Measurements from ENCODE around the gene BCL2.

BCL2 gene

DNA sequence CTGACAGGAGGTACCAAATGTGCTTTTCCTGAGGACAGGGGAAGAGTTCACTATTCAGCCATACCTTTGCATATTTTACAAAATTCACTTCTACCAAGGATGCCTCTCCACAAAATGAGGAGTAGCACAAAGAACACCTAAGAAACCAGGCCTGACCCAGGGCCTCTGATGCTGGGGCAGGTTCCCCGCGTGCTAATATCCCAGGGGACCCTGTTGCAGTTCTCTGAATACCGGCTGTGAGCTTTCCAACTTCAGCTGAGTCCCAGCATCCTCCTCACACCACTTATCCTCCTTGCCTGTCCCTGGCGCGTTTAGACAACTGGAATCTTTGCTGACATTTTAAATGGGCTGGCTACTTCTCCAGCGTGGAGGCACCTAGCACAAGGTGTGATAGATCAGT lies 142.3 kb downstream of the BCL2 start:
- in situ Hi-C loops (cut with HindIII; ENCODE audit: low sequenced_read_pairs), result no loop called here
- no peak for DNase-seq (ENCODE audit: low read depth)
- no peak overlapping the region for H3K4me3 ChIP-seq (ENCODE audit: low read depth, low read length)
- TF ChIP-seq, protein P1, sequence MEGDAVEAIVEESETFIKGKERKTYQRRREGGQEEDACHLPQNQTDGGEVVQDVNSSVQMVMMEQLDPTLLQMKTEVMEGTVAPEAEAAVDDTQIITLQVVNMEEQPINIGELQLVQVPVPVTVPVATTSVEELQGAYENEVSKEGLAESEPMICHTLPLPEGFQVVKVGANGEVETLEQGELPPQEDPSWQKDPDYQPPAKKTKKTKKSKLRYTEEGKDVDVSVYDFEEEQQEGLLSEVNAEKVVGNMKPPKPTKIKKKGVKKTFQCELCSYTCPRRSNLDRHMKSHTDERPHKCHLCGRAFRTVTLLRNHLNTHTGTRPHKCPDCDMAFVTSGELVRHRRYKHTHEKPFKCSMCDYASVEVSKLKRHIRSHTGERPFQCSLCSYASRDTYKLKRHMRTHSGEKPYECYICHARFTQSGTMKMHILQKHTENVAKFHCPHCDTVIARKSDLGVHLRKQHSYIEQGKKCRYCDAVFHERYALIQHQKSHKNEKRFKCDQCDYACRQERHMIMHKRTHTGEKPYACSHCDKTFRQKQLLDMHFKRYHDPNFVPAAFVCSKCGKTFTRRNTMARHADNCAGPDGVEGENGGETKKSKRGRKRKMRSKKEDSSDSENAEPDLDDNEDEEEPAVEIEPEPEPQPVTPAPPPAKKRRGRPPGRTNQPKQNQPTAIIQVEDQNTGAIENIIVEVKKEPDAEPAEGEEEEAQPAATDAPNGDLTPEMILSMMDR (IDR thresholded peaks at IDR 0.05; ENCODE audit: low read depth, low read length, missing control alignments), result no peak

DNA sequence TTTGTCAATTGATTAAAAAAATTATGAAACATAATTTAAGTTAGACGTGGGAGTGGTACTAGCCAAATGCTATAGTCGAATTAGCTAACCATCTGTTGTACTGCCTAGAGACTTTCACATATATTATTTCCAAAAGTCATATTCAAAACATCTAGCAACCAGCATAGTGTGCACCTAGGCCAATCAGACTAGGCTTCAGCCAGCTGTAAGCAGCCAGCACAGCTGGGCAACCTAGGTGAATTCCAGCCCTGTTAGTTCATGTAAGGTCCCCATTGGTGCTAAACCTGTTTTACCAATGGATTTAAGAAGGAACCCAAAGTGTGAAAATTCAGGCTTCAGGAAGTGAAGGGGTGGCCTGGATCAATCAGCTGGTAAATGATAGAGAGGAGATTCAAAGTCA lies 144.3 kb downstream of the BCL2 start:
- no peak overlapping the region for H3K4me3 ChIP-seq (ENCODE audit: low read depth, low read length)
- DNase-seq (ENCODE audit: low read depth), result no peak
- in situ Hi-C loops (cut with HindIII; ENCODE audit: low sequenced_read_pairs), result no loop called here
- TF ChIP-seq, protein P1 (IDR thresholded peaks at IDR 0.05; ENCODE audit: low read depth, low read length, missing control alignments), result no peak

DNA sequence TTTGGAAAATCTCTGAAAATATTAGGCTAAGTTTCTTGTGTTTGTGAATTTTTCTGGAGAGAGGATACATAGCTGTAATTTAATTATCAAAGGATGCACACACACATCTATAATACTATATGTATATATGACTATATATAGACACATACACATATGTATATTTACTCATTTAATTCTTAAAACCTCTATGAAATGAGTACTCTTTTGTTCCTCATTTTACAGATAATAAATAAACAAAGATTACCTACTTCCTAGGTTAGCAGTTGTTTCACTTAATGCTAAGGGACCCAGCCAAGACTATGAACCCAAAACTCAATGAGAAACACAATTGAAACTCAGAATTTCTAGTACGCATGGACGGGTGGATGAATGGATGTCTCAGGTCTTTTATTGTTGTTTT lies 145.6 kb downstream of the BCL2 start:
- TF ChIP-seq, protein P1 (IDR thresholded peaks at IDR 0.05; ENCODE audit: low read depth, low read length, missing control alignments), result no peak
- DNase-seq (ENCODE audit: low read depth), result no peak
- in situ Hi-C loops (cut with HindIII; ENCODE audit: low sequenced_read_pairs), result no loop called here
- H3K4me3 ChIP-seq (ENCODE audit: low read depth, low read length), result no peak overlapping the region

DNA sequence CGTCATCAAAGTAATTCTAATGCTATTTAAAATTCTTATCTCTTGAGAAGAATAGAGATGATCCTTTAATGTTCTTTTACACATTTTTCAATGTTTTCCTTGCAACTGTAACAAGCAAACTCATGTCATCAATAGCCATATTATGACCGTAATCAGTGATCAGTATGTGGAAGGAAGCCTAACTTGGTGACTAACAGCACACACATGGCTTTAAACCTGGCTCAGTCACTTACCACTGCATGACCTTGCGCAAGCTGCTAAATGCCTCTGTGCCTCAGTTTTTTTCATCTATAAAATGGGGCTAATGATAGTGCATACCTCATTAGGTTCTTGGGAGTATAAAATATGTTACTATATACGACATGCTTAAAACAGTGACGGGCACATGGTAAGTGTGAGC lies 149.7 kb downstream of the BCL2 start:
- TF ChIP-seq, protein P1 (IDR thresholded peaks at IDR 0.05; ENCODE audit: low read depth, low read length, missing control alignments), result no peak
- DNase-seq (ENCODE audit: low read depth), result no peak
- in situ Hi-C loops (cut with HindIII; ENCODE audit: low sequenced_read_pairs), result no loop called here
- H3K4me3 ChIP-seq (ENCODE audit: low read depth, low read length), result no peak overlapping the region

DNA sequence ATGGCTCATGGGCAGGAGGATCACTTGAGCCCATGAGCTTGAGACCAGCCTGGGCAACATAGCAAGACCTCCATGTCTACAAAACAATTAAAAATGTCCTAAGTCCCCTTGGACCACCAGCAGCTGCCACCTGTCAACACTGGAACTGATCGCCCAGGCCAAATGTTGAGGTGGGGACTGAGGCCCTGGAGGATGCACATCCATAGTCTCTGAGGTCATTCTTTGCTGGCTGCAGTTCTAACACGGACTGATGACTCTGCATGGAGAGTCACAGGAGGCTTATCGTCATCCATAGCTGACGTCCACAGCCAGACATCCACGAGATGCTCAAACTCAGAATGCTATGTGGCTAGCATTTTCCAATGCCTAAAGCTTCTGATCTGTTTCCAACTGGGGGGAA lies 151.3 kb downstream of the BCL2 start:
- DNase-seq (ENCODE audit: low read depth), result no peak
- in situ Hi-C loops (cut with HindIII; ENCODE audit: low sequenced_read_pairs), result no loop called here
- TF ChIP-seq, protein P1 (IDR thresholded peaks at IDR 0.05; ENCODE audit: low read depth, low read length, missing control alignments), result no peak
- H3K4me3 ChIP-seq (ENCODE audit: low read depth, low read length), result no peak overlapping the region

DNA sequence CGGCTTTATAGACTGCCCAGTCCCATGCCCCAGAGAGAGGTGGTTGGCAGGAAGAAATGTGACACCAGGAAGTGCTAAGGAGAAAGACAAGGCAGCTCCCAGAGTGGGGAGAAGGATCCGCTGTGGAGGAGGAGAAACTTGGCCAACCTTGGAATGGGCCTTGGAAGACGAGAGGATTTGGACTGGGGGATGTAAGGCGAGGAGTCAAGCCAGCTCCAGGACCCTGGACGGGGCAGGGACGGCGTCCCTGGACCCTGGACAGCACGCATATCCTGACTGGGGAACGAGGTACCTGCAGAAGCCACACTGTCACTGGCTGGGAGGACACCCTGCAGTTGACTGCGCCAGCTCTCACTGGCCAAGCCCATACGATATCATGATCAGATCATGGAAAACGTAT lies 153.4 kb downstream of the BCL2 start:
- no peak overlapping the region for H3K4me3 ChIP-seq (ENCODE audit: low read depth, low read length)
- TF ChIP-seq, protein P1 (IDR thresholded peaks at IDR 0.05; ENCODE audit: low read depth, low read length, missing control alignments), result no peak

DNA sequence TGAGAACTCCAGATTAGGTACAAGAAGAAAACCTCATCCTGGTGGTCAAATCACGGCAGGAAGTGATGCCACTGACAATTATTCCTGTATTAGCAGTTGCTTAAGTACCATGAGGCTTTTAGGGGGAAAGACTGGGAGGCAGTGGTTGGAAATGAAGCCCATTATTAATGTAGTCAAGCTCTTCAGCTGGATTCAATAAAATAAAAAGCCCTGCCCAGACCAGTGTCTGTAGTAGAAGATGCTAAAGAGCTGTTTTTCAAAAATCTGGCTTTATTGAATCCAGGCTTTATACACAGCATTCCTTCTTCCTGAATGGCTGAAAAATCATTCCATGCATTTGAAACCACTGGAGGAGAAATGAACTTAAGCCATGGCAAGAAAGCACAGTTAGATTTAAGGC lies 155.2 kb downstream of the BCL2 start:
- no peak for DNase-seq (ENCODE audit: low read depth)
- in situ Hi-C loops (cut with HindIII; ENCODE audit: low sequenced_read_pairs), result no loop called here
- H3K4me3 ChIP-seq (ENCODE audit: low read depth, low read length), result no peak overlapping the region
- TF ChIP-seq, protein P1 (IDR thresholded peaks at IDR 0.05; ENCODE audit: low read depth, low read length, missing control alignments), result no peak

More for the DNA sequence above, 153.4 kb downstream of the BCL2 start:
- in situ Hi-C loops (cut with HindIII; ENCODE audit: low sequenced_read_pairs), result no loop called here
- DNase-seq (ENCODE audit: low read depth), result no peak

Data from astrocyte of the cerebellum (primary cell).